Cardiac muscle cell (in vitro differentiated cells and primary cell): ENCODE data around the gene IL26. TPM values are rescaled to one million over a fixed set of nuclear protein-coding genes. Genes with fewer than 3 reads are reported as not detected.
"Not testable (repeated sequence)": the region's sequence is repeated elsewhere in the genome, so short reads cannot be mapped to it uniquely, and the experiment has no call there.

ENCODE experiments used
- DNase-seq, 2 donors: peaks; one replicate each; pipeline versions ENCODE4 v3.0.0 to v3.0.0-alpha.2; 2010 to 2017; ENCODE audit warnings: low read depth in 1 of 2, low spot score in 1 of 2
- H3K27ac ChIP-seq: fragments of 200-600 bp; sonication (generic); 2 replicates; pipeline ENCODE4 v1.5.1; 2016
- H3K27me3 ChIP-seq: fragments of 200-600 bp; sonication (generic); 2 replicates; pipeline ENCODE4 v1.6.0; 2016; ENCODE audit warnings: control low read depth
- H3K36me3 ChIP-seq: fragments of 200-600 bp; sonication (generic); 2 replicates; pipeline ENCODE4 v1.5.1; 2016; ENCODE audit warnings: control low read depth
- H3K4me1 ChIP-seq: fragments of 200-600 bp; sonication (generic); 2 replicates; pipeline ENCODE4 v1.8.1; 2017; ENCODE audit warnings: low read depth, mild to moderate bottlenecking, mixed run types
- H3K4me3 ChIP-seq: fragments of 200-600 bp; sonication (generic); 2 replicates; pipeline ENCODE4 v1.5.1; 2016; ENCODE audit warnings: mild to moderate bottlenecking
- H3K9me3 ChIP-seq: fragments of 200-600 bp; sonication (generic); 2 replicates; pipeline ENCODE4 v1.5.1; 2017; ENCODE audit warnings: low read depth, mild to moderate bottlenecking, control low read depth
- CTCF ChIP-seq: IDR thresholded peaks from 2 replicates; pipeline ENCODE4 v1.5.1; 2012; ENCODE audit warnings: low read depth, mild to moderate bottlenecking, low read length
- polyA plus RNA-seq: library from polyadenylated mRNA; unstranded; fragments of >200 nt; fragmentation: Nextera tagmentation; extraction: Ambion mirVana; gene quantifications from 2 replicates; pipeline ENCODE4 v1.2.1, GENCODE V29; 2016
- total RNA-seq: library from RNA; depleted of rRNA; stranded (reverse); fragments of >200 nt; gene quantifications from 2 replicates; pipeline ENCODE4 v1.2.3, GENCODE V29; 2016

The IL26 gene
- total and polyA plus RNA-seq, 2 experiments from 2014 or later: not detected

GRCh38 chr12:68222326-68222725 is 3.3 kb downstream of the IL26 start:
- Histone ChIP-seq H3K4me3 (no peak overlapping the region), H3K4me1 (peaks cover 5% of the 10 kb centered on the region), H3K36me3 (no peaks in the 10 kb centered on the region)

GRCh38 chr12:68221497-68221896 is 4.1 kb downstream of the IL26 start:
- Histone ChIP-seq H3K27me3 (no peaks in the 10 kb centered on the region), H3K4me1 (peaks cover 5% of the 10 kb centered on the region), H3K9me3 (no peaks in the 10 kb centered on the region), H3K4me3 (no peak overlapping the region), H3K27ac (no peak overlapping the region), H3K36me3 (no peaks in the 10 kb centered on the region)
- TF ChIP-seq CTCF: no peak
- no peak for DNase-seq

More at GRCh38 chr12:68222326-68222725, 3.3 kb downstream of the IL26 start:
- peak in 1 of 2 donors; percentile 76 for DNase-seq
- Histone ChIP-seq H3K27ac (no peak overlapping the region), H3K27me3 (no peaks in the 10 kb centered on the region), H3K9me3 (no peaks in the 10 kb centered on the region)
- no peak for TF ChIP-seq CTCF

GRCh38 chr12:68210875-68211274 is 14.7 kb downstream of the IL26 start:
- Histone ChIP-seq H3K9me3 (no peaks in the 10 kb centered on the region), H3K36me3 (no peaks in the 10 kb centered on the region), H3K27ac (no peak overlapping the region), H3K4me3 (no peak overlapping the region), H3K4me1 (no peaks in the 10 kb centered on the region), H3K27me3 (no peaks in the 10 kb centered on the region)
- DNase-seq: no peak
- no peak for TF ChIP-seq CTCF

- H3K27ac ChIP-seq, H3K9me3 ChIP-seq, H3K27me3 ChIP-seq, H3K4me3 ChIP-seq, H3K36me3 ChIP-seq, H3K4me1 ChIP-seq: not testable (repeated sequence)
- DNase-seq: peak in 1 of 2 donors; percentile 15
Measured at GRCh38 chr12:68209048-68209728, 16.4 kb downstream of the IL26 start.

- Histone ChIP-seq H3K4me1 (peaks cover 7% of the 10 kb centered on the region), H3K27me3 (no peaks in the 10 kb centered on the region), H3K27ac (no peak overlapping the region), H3K9me3 (no peaks in the 10 kb centered on the region), H3K36me3 (no peaks in the 10 kb centered on the region), H3K4me3 (no peak overlapping the region)
- DNase-seq: no peak
- TF ChIP-seq CTCF: no peak
Measured at GRCh38 chr12:68207276-68207675, 18.3 kb downstream of the IL26 start.

- TF ChIP-seq CTCF: no peak
- no peaks in the 10 kb centered on the region for H3K9me3 ChIP-seq
- H3K27me3 ChIP-seq: no peaks in the 10 kb centered on the region
- DNase-seq: no peak
- peaks cover 7% of the 10 kb centered on the region for H3K4me1 ChIP-seq
- no peaks in the 10 kb centered on the region for H3K36me3 ChIP-seq
- no peak overlapping the region for H3K27ac ChIP-seq
- no peak overlapping the region for H3K4me3 ChIP-seq
Measured at GRCh38 chr12:68206446-68206845, 19.2 kb downstream of the IL26 start.
